Activated naive CD4-positive, alpha-beta T cell treated with anti-CD3 and anti-CD28 coated beads, Interleukin-2, amount 10 ng/mL, durations not matched to agents 7 days and 5 days (primary cell): Measurements from ENCODE around the gene TPSD1.

ENCODE experiments used
- CTCF ChIA-PET: fragments of 350-600 bp; sonication (Branson Sonifier 250); formaldehyde crosslinking; loops from one replicate; lab custom pipeline; 2021; ENCODE audit warnings: antibody characterized with exemption; lab: Charles Lee
- DNase-seq: peaks from one replicate; pipeline ENCODE4 v3.0.0-alpha.2; 2020
- H3K27ac Mint-ChIP-seq: one replicate; pipeline ENCODE4 v1.8.0; 2021; ENCODE audit warnings: mild to moderate bottlenecking, moderate library complexity, mixed read lengths
- H3K27me3 Mint-ChIP-seq: one replicate; pipeline ENCODE4 v1.8.0; 2021; ENCODE audit warnings: mild to moderate bottlenecking, mixed read lengths
- H3K36me3 Mint-ChIP-seq: one replicate; pipeline ENCODE4 v1.8.0; 2021; ENCODE audit warnings: mixed read lengths
- H3K4me1 Mint-ChIP-seq: one replicate; pipeline ENCODE4 v1.8.0; 2021; ENCODE audit warnings: mixed read lengths
- H3K4me3 Mint-ChIP-seq: one replicate; pipeline ENCODE4 v1.8.0; 2021; ENCODE audit warnings: mild to moderate bottlenecking, moderate library complexity, mixed read lengths
- H3K9me3 Mint-ChIP-seq: one replicate; pipeline ENCODE4 v1.8.0; 2021; ENCODE audit warnings: mixed read lengths

The TPSD1 gene

GRCh38 chr16:1216681-1217400 lies 39.0 kb upstream of the TPSD1 start:
- Mint-ChIP-seq H3K4me3 (no peak overlapping the region), H3K27ac (no peak overlapping the region), H3K27me3 (no peaks in the 10 kb centered on the region), H3K4me1 (no peaks in the 10 kb centered on the region), H3K9me3 (no peaks in the 10 kb centered on the region), H3K36me3 (no peaks in the 10 kb centered on the region)
- no peak for DNase-seq
- CTCF ChIA-PET = no interaction called here

GRCh38 chr16:1217526-1217925 lies 38.3 kb upstream of the TPSD1 start:
- no peaks in the 10 kb centered on the region for H3K36me3 Mint-ChIP-seq
- no peak overlapping the region for H3K27ac Mint-ChIP-seq
- CTCF ChIA-PET = no interaction called here
- no peaks in the 10 kb centered on the region for H3K27me3 Mint-ChIP-seq
- no peak overlapping the region for H3K4me3 Mint-ChIP-seq
- no peaks in the 10 kb centered on the region for H3K9me3 Mint-ChIP-seq
- no peaks in the 10 kb centered on the region for H3K4me1 Mint-ChIP-seq
- no peak for DNase-seq

- Mint-ChIP-seq H3K4me3 (no peak overlapping the region), H3K36me3 (no peaks in the 10 kb centered on the region), H3K4me1 (no peaks in the 10 kb centered on the region), H3K27me3 (no peaks in the 10 kb centered on the region), H3K9me3 (no peaks in the 10 kb centered on the region), H3K27ac (peak overlapping the region; percentile 75)
- CTCF ChIA-PET = no interaction called here
- no peak for DNase-seq
Observed at GRCh38 chr16:1218061-1218929, 37.6 kb upstream of the TPSD1 start.

GRCh38 chr16:1218930-1219611 lies 36.8 kb upstream of the TPSD1 start:
- no peaks in the 10 kb centered on the region for H3K9me3 Mint-ChIP-seq
- CTCF ChIA-PET = no interaction called here
- no peak for DNase-seq
- no peaks in the 10 kb centered on the region for H3K27me3 Mint-ChIP-seq
- no peak overlapping the region for H3K27ac Mint-ChIP-seq
- no peaks in the 10 kb centered on the region for H3K36me3 Mint-ChIP-seq
- H3K4me3 Mint-ChIP-seq = no peak overlapping the region
- no peaks in the 10 kb centered on the region for H3K4me1 Mint-ChIP-seq

GRCh38 chr16:1220098-1220728 lies 35.7 kb upstream of the TPSD1 start:
- Mint-ChIP-seq H3K4me1 (no peaks in the 10 kb centered on the region), H3K36me3 (no peaks in the 10 kb centered on the region), H3K9me3 (no peaks in the 10 kb centered on the region), H3K27me3 (no peaks in the 10 kb centered on the region), H3K4me3 (no peak overlapping the region), H3K27ac (no peak overlapping the region)
- CTCF ChIA-PET = no interaction called here
- no peak for DNase-seq

GRCh38 chr16:1220841-1221627 lies 34.8 kb upstream of the TPSD1 start:
- CTCF ChIA-PET = no interaction called here
- DNase-seq = no peak
- no peaks in the 10 kb centered on the region for H3K27me3 Mint-ChIP-seq
- H3K4me1 Mint-ChIP-seq = no peaks in the 10 kb centered on the region
- H3K36me3 Mint-ChIP-seq = no peaks in the 10 kb centered on the region
- no peaks in the 10 kb centered on the region for H3K9me3 Mint-ChIP-seq
- H3K27ac Mint-ChIP-seq = no peak overlapping the region
- no peak overlapping the region for H3K4me3 Mint-ChIP-seq

GRCh38 chr16:1221628-1222552 lies 34.0 kb upstream of the TPSD1 start:
- Mint-ChIP-seq H3K4me3 (no peak overlapping the region), H3K27ac (no peak overlapping the region)

GRCh38 chr16:1222553-1223354 lies 33.1 kb upstream of the TPSD1 start:
- Mint-ChIP-seq H3K9me3 (no peaks in the 10 kb centered on the region), H3K4me1 (no peaks in the 10 kb centered on the region), H3K27me3 (no peaks in the 10 kb centered on the region), H3K27ac (no peak overlapping the region), H3K4me3 (no peak overlapping the region), H3K36me3 (no peaks in the 10 kb centered on the region)
- no peak for DNase-seq
- CTCF ChIA-PET = no interaction called here

More at GRCh38 chr16:1221628-1222552, 34.0 kb upstream of the TPSD1 start:
- H3K4me1 Mint-ChIP-seq = no peaks in the 10 kb centered on the region
- DNase-seq = no peak
- no peaks in the 10 kb centered on the region for H3K27me3 Mint-ChIP-seq
- CTCF ChIA-PET = no interaction called here
- H3K9me3 Mint-ChIP-seq = no peaks in the 10 kb centered on the region
- H3K36me3 Mint-ChIP-seq = no peaks in the 10 kb centered on the region

GRCh38 chr16:1223355-1224214 lies 32.3 kb upstream of the TPSD1 start:
- no peak overlapping the region for H3K4me3 Mint-ChIP-seq
- CTCF ChIA-PET = no interaction called here
- H3K27me3 Mint-ChIP-seq = no peaks in the 10 kb centered on the region
- H3K36me3 Mint-ChIP-seq = no peaks in the 10 kb centered on the region
- DNase-seq = no peak
- H3K9me3 Mint-ChIP-seq = no peaks in the 10 kb centered on the region
- no peak overlapping the region for H3K27ac Mint-ChIP-seq
- no peaks in the 10 kb centered on the region for H3K4me1 Mint-ChIP-seq

GRCh38 chr16:1224558-1224957 lies 31.3 kb upstream of the TPSD1 start:
- no peak for DNase-seq
- no peaks in the 10 kb centered on the region for H3K9me3 Mint-ChIP-seq
- CTCF ChIA-PET = no interaction called here
- H3K27ac Mint-ChIP-seq = no peak overlapping the region
- H3K4me1 Mint-ChIP-seq = no peaks in the 10 kb centered on the region
- H3K27me3 Mint-ChIP-seq = no peaks in the 10 kb centered on the region
- H3K4me3 Mint-ChIP-seq = no peak overlapping the region
- H3K36me3 Mint-ChIP-seq = no peaks in the 10 kb centered on the region

- H3K27ac Mint-ChIP-seq = no peak within 1 kb of the TSS
- no peak for DNase-seq
- no peaks in the 10 kb centered on the region for H3K36me3 Mint-ChIP-seq
- no peak within 1 kb of the TSS for H3K4me3 Mint-ChIP-seq
- CTCF ChIA-PET = no interaction called here
- no peaks in the 10 kb centered on the region for H3K4me1 Mint-ChIP-seq
- H3K27me3 Mint-ChIP-seq = no peaks in the 10 kb centered on the region
- no peaks in the 10 kb centered on the region for H3K9me3 Mint-ChIP-seq
Observed at GRCh38 chr16:1225051-1225451, 30.8 kb upstream of the TPSD1 start, which contains the start of gene TPSG1. TSS of gene TPSG1 (minus strand) at chr16:1225268. CDS start at chr16:1225252, 16 bp downstream.
